GM19351 (cell line): ENCODE data around the gene AJUBA.
"Not testable (repeated sequence)": the region's sequence is repeated elsewhere in the genome, so short reads cannot be mapped to it uniquely, and the experiment has no call there.

Experiments
- ATAC-seq: cut with Tn5 transposase; IDR thresholded peaks from one replicate; pipeline ENCODE4 v1.9.1; 2021; ENCODE audit warnings: mild to moderate bottlenecking, moderate library complexity; ENCODE audit not compliant: unreplicated experiment

The AJUBA gene

DNA sequence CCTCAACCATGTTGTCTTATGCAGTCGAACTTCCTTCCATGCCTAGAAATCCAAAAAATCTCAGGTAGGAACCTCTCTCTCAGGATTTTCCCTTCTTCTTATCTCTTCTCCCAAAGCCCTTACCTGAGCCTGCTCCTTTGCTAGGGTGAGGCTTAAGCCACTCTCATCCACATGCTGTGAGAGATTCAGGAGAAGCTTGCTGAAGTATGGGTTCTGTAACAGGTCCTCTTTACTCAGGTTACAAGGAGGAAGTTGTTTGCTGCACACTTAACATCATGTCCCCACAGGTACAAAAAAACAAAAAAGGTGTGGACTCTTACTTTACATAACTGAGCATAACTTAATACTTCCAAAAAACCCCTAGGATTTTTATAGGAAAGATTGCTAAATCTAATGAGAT, 29.9 kb downstream of the AJUBA start:
- ATAC-seq = no peak

DNA sequence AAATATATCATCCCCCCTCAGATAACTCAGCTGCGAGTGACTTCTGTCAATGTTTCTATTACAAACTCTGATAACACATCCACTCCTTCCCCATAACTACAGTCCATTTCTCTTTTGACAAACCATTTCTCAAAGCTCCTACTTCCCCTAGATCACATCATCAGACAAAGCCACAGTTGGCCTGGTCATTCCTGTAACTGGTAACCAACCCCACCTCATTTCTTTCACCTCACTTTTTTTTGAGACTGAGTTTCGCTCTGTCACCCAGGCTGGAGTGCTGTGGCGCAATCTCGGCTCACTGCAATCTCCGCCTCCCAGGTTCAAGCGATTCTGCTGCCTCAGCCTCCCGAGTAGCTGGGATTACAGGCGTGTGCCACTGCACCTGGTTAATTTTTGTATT, 30.6 kb downstream of the AJUBA start:
- ATAC-seq = not testable (repeated sequence)

DNA sequence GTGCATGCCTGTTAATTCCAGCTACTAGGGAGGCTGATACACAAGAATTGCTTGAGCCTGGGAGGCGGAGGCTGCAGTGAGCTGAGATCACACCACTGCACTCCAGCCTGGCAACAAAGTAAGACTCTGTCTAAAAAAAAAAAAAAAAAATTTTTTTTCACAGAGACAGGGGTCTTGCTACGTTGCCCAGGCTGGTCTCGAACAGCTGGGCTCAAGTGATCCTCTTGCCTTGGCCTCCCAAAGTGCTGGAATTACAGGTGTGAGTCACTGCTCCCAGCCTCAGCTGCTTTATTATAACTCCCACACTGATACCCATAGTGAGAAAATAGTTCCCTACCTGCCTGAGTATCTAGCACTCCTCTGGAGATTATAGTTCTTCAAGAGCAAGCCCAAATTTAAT, 36.7 kb downstream of the AJUBA start:
- no peak for ATAC-seq

- ATAC-seq = no peak
Measured at GRCh38 chr14:22939684-22940083, 42.7 kb downstream of the AJUBA start.

GRCh38 chr14:22935156-22935555, 47.2 kb downstream of the AJUBA start:
- no peak for ATAC-seq

DNA sequence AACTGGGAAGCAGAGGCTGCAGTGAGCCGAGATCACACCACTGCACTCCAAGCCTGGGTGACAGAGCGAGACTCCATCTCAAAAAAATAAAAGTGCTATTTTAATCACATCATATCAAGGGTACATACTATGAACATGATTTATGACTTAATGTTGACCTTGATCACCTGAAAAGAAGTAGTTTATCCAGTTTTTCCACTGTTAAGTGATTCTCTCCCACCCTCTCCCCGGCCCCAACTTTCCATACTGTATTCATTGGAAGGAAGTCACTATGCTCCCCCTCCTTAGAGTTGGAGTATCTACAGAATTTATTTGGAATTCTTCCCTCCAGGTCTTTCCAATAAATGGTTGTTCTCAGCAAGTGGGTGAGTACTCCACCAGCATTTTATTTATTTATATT, 50.2 kb downstream of the AJUBA start:
- no peak for ATAC-seq

GRCh38 chr14:22929961-22930364, 52.4 kb downstream of the AJUBA start:
- ATAC-seq = no peak

DNA sequence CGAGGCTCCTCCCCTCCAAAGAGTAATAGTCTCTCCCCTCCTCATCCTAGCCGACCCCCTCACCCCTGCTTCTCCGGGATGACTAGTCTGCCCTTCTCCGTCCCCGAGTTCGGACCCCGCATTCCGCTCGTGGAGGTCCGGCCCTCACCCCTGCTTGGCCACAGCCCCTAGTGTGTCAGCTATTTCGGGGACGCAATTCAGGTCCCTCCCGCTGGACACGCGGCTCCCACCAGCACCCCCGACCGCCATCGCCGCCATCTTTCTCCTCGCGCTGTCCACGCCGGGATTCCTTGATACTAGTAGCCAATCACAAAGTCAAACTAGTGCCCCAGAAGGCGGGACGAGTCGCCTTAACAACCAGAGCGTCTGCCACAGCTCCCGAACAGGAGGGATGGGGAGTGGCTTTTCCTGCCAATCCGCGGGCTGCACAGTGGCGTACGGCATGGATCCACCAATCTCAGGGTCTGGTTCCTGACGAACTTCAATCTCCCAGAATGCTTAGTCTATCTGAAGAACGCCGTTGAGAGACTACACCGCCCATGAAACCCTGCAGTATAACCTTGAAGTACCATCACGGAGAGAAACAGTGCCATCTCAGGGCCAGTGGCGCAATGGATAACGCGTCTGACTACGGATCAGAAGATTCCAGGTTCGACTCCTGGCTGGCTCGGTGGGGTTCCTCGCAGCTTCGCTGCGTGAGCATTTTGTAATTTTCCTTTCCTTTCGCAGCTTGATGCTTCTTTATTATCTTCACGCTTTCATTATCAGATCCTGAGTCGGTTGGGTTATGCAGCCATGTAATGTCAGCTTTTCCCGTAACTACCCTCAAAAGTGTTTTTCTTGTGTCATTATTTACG, 53.0 kb downstream of the AJUBA start, which contains the start of gene PRMT5:
Gene PRMT5, minus strand, starts transcription at position 273 of the 857 bp plus-strand sequence. Its CDS starts 15 bp downstream, at position 258.
- peak; percentile 92 for ATAC-seq

DNA sequence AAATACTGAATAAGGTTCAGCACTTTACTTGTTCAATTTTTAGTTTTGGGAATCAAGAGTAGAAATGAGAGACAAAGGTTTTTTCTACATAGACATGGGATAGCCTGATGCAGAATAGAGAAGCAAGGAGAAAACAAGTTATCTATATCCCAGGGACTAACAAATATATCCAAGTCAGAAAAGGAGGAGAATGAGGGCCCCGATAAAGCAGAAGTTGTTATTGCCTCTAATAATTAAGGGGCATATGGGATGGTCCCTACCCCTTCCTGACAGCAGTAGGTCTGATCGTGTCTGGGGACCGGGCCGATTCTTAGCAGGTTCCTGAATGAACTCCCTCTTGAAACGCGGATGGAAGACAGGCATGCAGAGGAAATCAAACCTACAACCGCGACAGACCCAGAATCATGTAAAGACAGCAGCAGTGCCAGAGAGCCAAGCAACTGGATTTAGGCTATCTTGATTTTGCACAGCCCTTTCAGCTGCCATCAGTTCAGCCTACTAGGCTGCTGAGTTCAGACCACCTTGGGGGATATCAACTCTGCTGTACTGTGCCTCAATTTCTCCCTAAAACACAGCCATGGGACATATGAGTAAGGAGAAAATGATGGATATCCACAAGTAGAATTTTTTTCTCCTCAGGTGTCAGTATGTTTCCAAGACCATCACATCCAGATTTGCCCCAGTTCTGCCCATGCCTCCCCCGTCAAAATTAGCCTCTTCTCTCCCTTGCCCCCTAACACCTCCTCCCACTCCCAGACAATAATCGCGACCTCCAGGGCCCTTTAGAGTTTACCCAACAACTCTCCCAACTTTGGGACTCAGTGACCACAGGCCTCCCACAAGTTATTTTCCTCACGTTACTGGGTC, 53.9 kb downstream of the AJUBA start:
- no peak for ATAC-seq

DNA sequence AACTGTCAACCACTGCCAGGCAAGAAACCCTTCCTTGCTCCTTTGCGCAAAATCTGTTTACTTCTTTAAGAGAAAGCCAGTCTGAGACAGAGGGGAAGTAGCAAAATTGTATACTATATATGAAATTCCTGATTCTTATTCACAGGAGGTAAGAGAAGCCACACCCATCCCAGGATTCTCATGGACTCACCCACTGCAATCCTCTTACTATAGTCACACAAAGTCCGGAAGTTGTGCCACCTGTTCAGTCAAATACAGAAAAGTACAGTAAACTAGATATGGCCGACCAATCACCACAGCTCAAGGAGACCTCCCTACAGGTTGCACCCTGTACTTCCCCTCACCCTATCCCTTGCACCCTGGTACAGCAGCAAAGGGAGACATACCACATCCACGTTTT, 56.0 kb downstream of the AJUBA start:
- no peak for ATAC-seq

DNA sequence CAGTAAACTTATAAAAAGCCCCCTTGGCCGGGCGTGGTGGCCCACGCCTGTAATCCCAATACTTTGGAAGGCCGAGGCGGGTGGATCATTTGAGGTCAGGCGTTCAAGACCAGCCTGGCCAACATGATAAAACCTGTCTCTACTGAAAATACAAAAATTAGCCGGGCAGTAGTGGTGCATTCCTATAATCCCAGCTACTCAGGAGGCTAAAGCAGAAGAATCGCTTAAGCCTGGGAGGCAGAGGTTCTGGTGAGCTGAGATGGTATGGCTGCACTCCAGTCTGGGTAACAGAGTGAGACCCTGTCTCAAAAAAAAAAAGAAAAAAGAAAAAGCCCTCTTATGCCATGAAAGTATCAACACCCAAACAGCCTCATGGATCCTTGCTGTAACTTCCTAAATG, 56.8 kb downstream of the AJUBA start:
- ATAC-seq = no peak

DNA sequence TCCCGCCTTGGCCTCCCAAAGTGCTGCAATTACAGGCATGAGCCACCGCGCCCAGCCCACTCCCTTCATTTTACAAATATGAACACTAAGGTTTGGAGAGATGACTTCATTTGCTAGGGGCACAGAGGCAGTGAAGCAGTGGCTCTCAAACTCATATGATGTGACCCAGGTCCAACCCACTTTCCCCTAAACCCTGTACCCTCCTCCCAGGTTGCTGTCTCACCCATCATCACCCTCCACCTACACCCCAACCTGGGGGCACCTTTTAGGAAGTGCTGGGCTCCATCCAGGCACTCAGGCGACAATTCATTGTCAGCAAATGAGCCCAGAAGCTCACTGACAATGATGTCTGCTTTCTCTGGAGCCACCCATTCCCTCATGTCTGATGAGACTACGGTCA, 58.6 kb downstream of the AJUBA start:
- no peak for ATAC-seq

GRCh38 chr14:22922294-22922693, 60.1 kb downstream of the AJUBA start:
- no peak for ATAC-seq
